Mesangial cell (primary cell): ENCODE results near the gene MCL1. TPM values are rescaled to one million over a fixed set of nuclear protein-coding genes. Genes with fewer than 3 reads are reported as not detected.

Source experiments
- total RNA-seq: library from RNA; depleted of rRNA; stranded (reverse); fragments of >200 nt; gene quantifications from 2 replicates; pipeline ENCODE4 v1.2.3, GENCODE V29; 2015

Gene MCL1
- total RNA-seq: 111 and 146 TPM in 2 replicates

GRCh38 chr1:150579110-150579944 lies at the start of gene MCL1:
Gene MCL1 (minus strand): TSS chr1:150579610. CDS start chr1:150579530, 80 bp downstream.

DNA sequence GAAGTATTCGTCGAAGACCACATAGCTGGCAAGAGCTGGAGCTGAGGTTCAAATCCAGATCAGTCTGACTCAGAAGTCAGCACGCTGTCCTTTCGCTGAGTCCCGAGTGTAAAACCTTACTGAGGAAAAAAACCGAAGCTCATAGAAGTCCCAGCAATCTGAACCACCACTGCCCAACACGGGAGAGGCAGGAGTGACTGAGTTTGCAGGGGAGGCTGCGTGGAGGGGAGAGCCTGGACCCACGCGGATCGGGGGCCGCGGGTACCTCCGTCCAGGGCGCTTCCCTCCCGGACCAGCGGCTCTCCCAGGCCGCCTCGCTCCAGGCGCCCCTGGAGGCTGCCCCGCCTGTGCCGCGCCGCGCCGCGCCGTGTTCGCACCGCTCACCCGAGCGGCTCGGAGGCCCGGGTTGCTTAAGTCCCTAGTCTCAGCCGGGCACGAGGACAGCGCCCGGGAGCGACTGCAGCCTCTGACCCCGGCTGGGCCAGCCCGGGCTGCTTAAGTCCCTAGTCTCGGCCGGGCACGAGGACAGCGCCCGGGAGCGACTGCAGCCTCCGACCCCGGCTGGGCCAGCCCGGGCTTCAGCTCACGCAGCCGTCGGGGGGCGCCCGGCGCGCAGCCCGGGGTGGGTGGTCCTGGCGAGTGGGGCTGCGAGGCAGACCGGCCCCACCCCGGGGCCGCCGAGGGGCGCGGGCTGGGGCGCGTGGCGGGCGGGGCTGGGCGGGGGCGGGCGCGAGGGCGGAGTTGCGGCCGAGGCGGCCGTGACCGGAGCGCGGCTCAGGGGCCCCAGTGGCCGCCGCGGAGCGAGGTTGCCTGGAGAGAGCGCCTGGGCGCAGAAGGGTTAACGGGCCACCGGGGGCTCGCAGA lies 30.5 kb downstream of the MCL1 start, which contains the start of gene ADAMTSL4:
ADAMTSL4 (plus strand) TSS at position 777 of the 864 bp plus-strand sequence. CDS start 2,881 bp downstream, outside the sequence.

Other genes starting within 250 kb of the MCL1 start
- 9.3 and 14.5 TPM in 2 replicates for gene RPRD2, start 215.5 kb downstream of the MCL1 start, total RNA-seq
- 20.5 and 20.7 TPM in 2 replicates for gene TARS2, start 92.2 kb downstream of the MCL1 start, total RNA-seq
- 9.1 and 20.5 TPM in 2 replicates for gene ECM1, start 71.5 kb downstream of the MCL1 start, total RNA-seq
- 0.49 TPM in 1 of 2 replicates, not detected in the other for gene FALEC, start 63.9 kb downstream of the MCL1 start, total RNA-seq
- 0.98 and 5.8 TPM in 2 replicates for gene ADAMTSL4, start 30.2 kb downstream of the MCL1 start, total RNA-seq
- gene ENSA, start 50.0 kb upstream of the MCL1 start, total RNA-seq: 83.4 and 138 TPM in 2 replicates
- gene GOLPH3L, start 117.5 kb upstream of the MCL1 start, total RNA-seq: 13.2 and 13.5 TPM in 2 replicates
- not detected in 2 replicates for gene HORMAD1, start 141.3 kb upstream of the MCL1 start, total RNA-seq
- gene CTSS, start 186.2 kb upstream of the MCL1 start, total RNA-seq: under 0.01 and 0.33 TPM in 2 replicates
- gene CTSK, start 228.7 kb upstream of the MCL1 start, total RNA-seq: 2.0 and 8.2 TPM in 2 replicates